ENCODE measurements around the gene POR. TPM values are rescaled to one million over a fixed set of nuclear protein-coding genes. Genes with fewer than 3 reads are reported as not detected.

Gene POR
- total and polyA plus RNA-seq, 2 of the 8 experiments (the other 6 are each of a cell fraction or from before 2014, with no cell fraction given): 98.7 to 144 TPM

GRCh38 chr7:75985009-75985517, 70.1 kb downstream of the POR start:
- peaks cover 0 to 7% of the 10 kb centered on the region in 2 experiments for H4K20me1 ChIP-seq (replicated peaks in 1 of 2; ENCODE audit: control insufficient read depth in 1 of 2, insufficient read depth in 2 of 2, low read length in 2 of 2)
- no peaks in the 10 kb centered on the region for H3K27me3 ChIP-seq (replicated peaks in 1 of 4; ENCODE audit: control insufficient read depth in 3 of 4, extremely low read depth in 1 of 4, insufficient read depth in 3 of 4, low read length in 3 of 4)
- no peak overlapping the region for H3K4ac ChIP-seq (replicated peaks; ENCODE audit: insufficient read length, low read depth, low read length)
- H3K36me3 ChIP-seq (ENCODE audit: control insufficient read depth in 2 of 4, insufficient read depth in 4 of 4, low read length in 3 of 4): peaks cover 9 to 63% (median 34%) of the 10 kb centered on the region in 4 experiments
- H3K18ac ChIP-seq (ENCODE audit: extremely low read depth, low read length): no peak overlapping the region
- H3K4me2 ChIP-seq (ENCODE audit: insufficient read depth in 1 of 2, low read depth in 2 of 2, low read length in 2 of 2): no peak overlapping the region
- H4K8ac ChIP-seq (ENCODE audit: extremely low read depth, insufficient read depth, low read length): no peak overlapping the region
- DNase-seq (ENCODE audit: low read depth in 1 of 2, low spot score in 2 of 2) (no peak), FAIRE-seq (no peak)
- H3K23me2 ChIP-seq (ENCODE audit: low read depth, low read length): peaks cover 1% of the 10 kb centered on the region; the same call in 1 of the 2 replicates
- no peak overlapping the region for H3K4me3 ChIP-seq (ENCODE audit: extremely low read depth in 1 of 4, insufficient read depth in 2 of 4, low read depth in 3 of 4, low read length in 4 of 4)
- CTCF ChIA-PET (ENCODE audit: partially characterized antibody): interaction anchor here (1.0 to 1.3 kb wide), 4 partner anchors 13 to 37 kb away, joined by 4 to 5 read pairs (median 4); no protein-coding TSS in a partner anchor
- no peak overlapping the region for H3K56ac ChIP-seq (replicated peaks; ENCODE audit: insufficient read length, low read depth, low read length)
- H2BK20ac ChIP-seq (ENCODE audit: low read length): no peak overlapping the region
- peaks cover 0 to 12% (median 4%) of the 10 kb centered on the region in 4 experiments; a peak in 4 of 7 replicates for H3K4me1 ChIP-seq (replicated peaks in 1 of 4; ENCODE audit: control insufficient read depth in 3 of 4, insufficient read depth in 4 of 4, low read length in 3 of 4)
- no peak overlapping the region for H2AK5ac ChIP-seq (ENCODE audit: low read depth, low read length)
- 87% methylated on average over 20 of the region's 21 CpGs; no CpG with 5 or more reads in 1 of the 2 experiments for WGBS, 2 experiments (ENCODE audit: extremely low coverage in 1 of 2, insufficient coverage in 1 of 2, insufficient read length in 1 of 2, insufficient replicate concordance in 2 of 2, low coverage in 1 of 2, low lambda C conversion rate in 2 of 2, missing lambda C conversion rate in 1 of 2)
- no peak overlapping the region for H3K23ac ChIP-seq (ENCODE audit: insufficient read length)
- no peak overlapping the region for H2BK12ac ChIP-seq (ENCODE audit: low read depth, low read length)
- no peak overlapping the region for H2BK120ac ChIP-seq (replicated peaks; ENCODE audit: low read depth, low read length)
- H3K27ac ChIP-seq (ENCODE audit: low read depth, low read length): no peak overlapping the region
- H2AFZ ChIP-seq (ENCODE audit: low read length): no peak overlapping the region
- no peak overlapping the region for H3K14ac ChIP-seq (ENCODE audit: insufficient read length)
- no peaks in the 10 kb centered on the region for H3K79me2 ChIP-seq (ENCODE audit: control insufficient read depth in 1 of 2, insufficient read depth in 2 of 2, low read length in 2 of 2)
- H3K9ac ChIP-seq (replicated peaks in 1 of 4; ENCODE audit: extremely low read depth in 1 of 4, low read depth in 3 of 4, low read length in 3 of 4): no peak overlapping the region
- no peak overlapping the region for H2BK15ac ChIP-seq (ENCODE audit: low read length)
- H4K91ac ChIP-seq (replicated peaks; ENCODE audit: insufficient read length, low read length): no peak overlapping the region
- no peak overlapping the region for H2BK5ac ChIP-seq (ENCODE audit: low read depth, low read length)
- H3K9me3 ChIP-seq (ENCODE audit: insufficient read depth in 2 of 2, low read depth in 1 of 2, low read length in 1 of 2): no peaks in the 10 kb centered on the region
- POLR2A ChIA-PET (ENCODE audit: partially characterized antibody): interaction anchor here (0.9 to 1.7 kb wide), 6 partner anchors 8 to 69 kb away, joined by 3 to 6 read pairs (median 4); no protein-coding TSS in a partner anchor
- no peak overlapping the region for H4K5ac ChIP-seq (ENCODE audit: insufficient read length, low read depth, low read length)
- 0 out of 2 replicates have a peak, but pooled peaks cover 2% of the 10 kb centered on the region for H3K79me1 ChIP-seq (ENCODE audit: low read depth, low read length)
- TF ChIP-seq KDM1A (IDR thresholded peaks at IDR 0.05; ENCODE audit: borderline replicate concordance, low read length) (no peak), SP2 (IDR thresholded peaks at IDR 0.05; ENCODE audit: low read length) (no peak), SRF (IDR thresholded peaks at IDR 0.05; ENCODE audit: low read depth, low read length) (no peak), ATF3 (IDR thresholded peaks at IDR 0.05; ENCODE audit: insufficient read depth, low read depth, low read length) (no peak), PHF8 (conservative IDR thresholded peaks at IDR 0.05; ENCODE audit: low read depth, low read length) (no peak), RNF2 (IDR thresholded peaks at IDR 0.05; ENCODE audit: borderline replicate concordance, low read depth, low read length, missing control alignments, poor library complexity, severe bottlenecking) (no peak), RAD21 (IDR thresholded peaks at IDR 0.05 in 1 of 2, conservative IDR thresholded peaks at IDR 0.05 in 1 of 2; ENCODE audit: low read depth in 2 of 2, low read length in 2 of 2) (no peak), SUZ12 (IDR thresholded peaks at IDR 0.05; ENCODE audit: low read length) (no peak), KDM4A (IDR thresholded peaks at IDR 0.05; ENCODE audit: low read depth, low read length, severe bottlenecking) (no peak), TBP (IDR thresholded peaks at IDR 0.05; ENCODE audit: low read depth, low read length) (no peak), SIX5 (IDR thresholded peaks at IDR 0.05; ENCODE audit: low read depth, low read length) (no peak)
